Measurements from ENCODE around the gene YAP1. TPM values are rescaled to one million over a fixed set of nuclear protein-coding genes. Genes with fewer than 3 reads are reported as not detected.

The YAP1 gene
- total RNA-seq, 1 donor from 2014 or later: 204 TPM

DNA sequence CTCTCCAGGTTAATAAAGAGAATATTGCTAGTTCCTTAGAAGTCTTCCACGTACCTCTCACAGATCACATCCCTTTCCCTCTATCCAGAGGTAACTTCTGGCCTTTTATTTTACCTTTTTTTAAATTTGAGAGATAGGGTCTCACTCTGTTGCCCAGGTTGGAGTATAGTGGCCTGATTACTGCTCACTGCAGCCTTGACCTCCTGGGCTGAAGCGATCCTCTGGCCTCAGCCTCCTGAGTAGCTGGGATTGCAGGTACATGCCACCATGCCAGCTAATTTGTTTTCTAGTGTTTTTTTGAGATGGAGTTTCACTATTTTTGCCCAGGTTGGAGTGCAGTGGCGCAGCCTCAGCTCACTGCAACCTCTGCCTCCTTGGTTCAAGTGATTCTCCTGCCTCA is 24.4 kb downstream of the YAP1 start:
- H3K27me3 Mint-ChIP-seq: no peaks in the 10 kb centered on the region
- H3K4me3 Mint-ChIP-seq (ENCODE audit: low read depth): no peak overlapping the region
- no peaks in the 10 kb centered on the region for H3K9me3 Mint-ChIP-seq (ENCODE audit: low read depth)
- no peak overlapping the region for H3K27ac Mint-ChIP-seq
- TF ChIP-seq, protein P1, sequence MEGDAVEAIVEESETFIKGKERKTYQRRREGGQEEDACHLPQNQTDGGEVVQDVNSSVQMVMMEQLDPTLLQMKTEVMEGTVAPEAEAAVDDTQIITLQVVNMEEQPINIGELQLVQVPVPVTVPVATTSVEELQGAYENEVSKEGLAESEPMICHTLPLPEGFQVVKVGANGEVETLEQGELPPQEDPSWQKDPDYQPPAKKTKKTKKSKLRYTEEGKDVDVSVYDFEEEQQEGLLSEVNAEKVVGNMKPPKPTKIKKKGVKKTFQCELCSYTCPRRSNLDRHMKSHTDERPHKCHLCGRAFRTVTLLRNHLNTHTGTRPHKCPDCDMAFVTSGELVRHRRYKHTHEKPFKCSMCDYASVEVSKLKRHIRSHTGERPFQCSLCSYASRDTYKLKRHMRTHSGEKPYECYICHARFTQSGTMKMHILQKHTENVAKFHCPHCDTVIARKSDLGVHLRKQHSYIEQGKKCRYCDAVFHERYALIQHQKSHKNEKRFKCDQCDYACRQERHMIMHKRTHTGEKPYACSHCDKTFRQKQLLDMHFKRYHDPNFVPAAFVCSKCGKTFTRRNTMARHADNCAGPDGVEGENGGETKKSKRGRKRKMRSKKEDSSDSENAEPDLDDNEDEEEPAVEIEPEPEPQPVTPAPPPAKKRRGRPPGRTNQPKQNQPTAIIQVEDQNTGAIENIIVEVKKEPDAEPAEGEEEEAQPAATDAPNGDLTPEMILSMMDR (IDR thresholded peaks at IDR 0.05; ENCODE audit: unreplicated experiment): no peak
- no peak for DNase-seq (ENCODE audit: low spot score, unreplicated experiment)
- peaks cover 27% of the 10 kb centered on the region for H3K36me3 Mint-ChIP-seq (ENCODE audit: insufficient read depth)
- peaks cover 39% of the 10 kb centered on the region for H3K4me1 Mint-ChIP-seq (ENCODE audit: low read depth)

DNA sequence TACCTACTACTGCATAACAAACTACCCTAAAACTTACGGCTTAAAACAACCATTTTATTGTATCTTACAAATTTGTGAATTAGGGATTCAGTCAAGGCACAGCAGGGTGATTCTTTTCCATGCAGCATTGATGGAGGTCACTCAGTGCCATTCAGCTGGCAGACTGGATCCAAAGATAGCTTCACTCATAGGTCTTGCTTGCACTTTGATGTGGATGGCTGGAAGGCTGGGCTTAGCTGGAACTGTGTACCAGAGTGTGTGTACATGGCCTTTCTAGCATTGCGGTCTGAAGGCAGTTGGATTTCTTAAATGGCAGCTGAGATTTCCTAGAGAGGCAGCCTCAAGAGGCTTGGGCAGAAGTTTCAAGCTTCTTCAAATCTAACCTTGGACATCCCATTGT is 25.0 kb downstream of the YAP1 start:
- peaks cover 40% of the 10 kb centered on the region for H3K4me1 Mint-ChIP-seq (ENCODE audit: low read depth)
- H3K27me3 Mint-ChIP-seq: no peaks in the 10 kb centered on the region
- no peak overlapping the region for H3K27ac Mint-ChIP-seq
- no peak overlapping the region for H3K4me3 Mint-ChIP-seq (ENCODE audit: low read depth)
- DNase-seq (ENCODE audit: low spot score, unreplicated experiment): no peak
- peaks cover 25% of the 10 kb centered on the region for H3K36me3 Mint-ChIP-seq (ENCODE audit: insufficient read depth)
- TF ChIP-seq, protein P1 (IDR thresholded peaks at IDR 0.05; ENCODE audit: unreplicated experiment): no peak
- H3K9me3 Mint-ChIP-seq (ENCODE audit: low read depth): no peaks in the 10 kb centered on the region

DNA sequence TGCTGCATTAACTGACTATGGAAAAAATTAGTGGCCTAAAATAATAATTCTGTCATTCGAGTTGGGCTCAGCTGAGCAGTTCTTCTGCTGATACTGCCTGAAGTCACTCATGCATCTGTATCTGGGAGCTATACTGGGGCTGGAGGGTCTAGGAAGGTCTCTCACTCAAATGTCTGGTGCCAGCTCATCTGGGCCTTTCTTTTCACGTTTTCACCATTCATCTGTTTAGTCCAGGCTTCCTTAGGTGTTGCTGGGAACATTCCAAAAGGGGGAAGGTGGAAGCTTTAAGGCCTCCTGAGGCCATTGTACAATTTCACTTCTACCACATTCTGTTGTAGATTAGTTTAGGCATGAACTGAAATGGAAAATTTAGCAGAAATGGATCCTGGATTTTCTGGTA is 28.0 kb downstream of the YAP1 start:
- Mint-ChIP-seq H3K4me1 (ENCODE audit: low read depth) (peaks cover 41% of the 10 kb centered on the region), H3K9me3 (ENCODE audit: low read depth) (no peaks in the 10 kb centered on the region), H3K27me3 (no peaks in the 10 kb centered on the region), H3K36me3 (ENCODE audit: insufficient read depth) (peaks cover 17% of the 10 kb centered on the region), H3K4me3 (ENCODE audit: low read depth) (no peak overlapping the region), H3K27ac (no peak overlapping the region)
- TF ChIP-seq, protein P1 (IDR thresholded peaks at IDR 0.05; ENCODE audit: unreplicated experiment): no peak
- DNase-seq (ENCODE audit: low spot score, unreplicated experiment): no peak

DNA sequence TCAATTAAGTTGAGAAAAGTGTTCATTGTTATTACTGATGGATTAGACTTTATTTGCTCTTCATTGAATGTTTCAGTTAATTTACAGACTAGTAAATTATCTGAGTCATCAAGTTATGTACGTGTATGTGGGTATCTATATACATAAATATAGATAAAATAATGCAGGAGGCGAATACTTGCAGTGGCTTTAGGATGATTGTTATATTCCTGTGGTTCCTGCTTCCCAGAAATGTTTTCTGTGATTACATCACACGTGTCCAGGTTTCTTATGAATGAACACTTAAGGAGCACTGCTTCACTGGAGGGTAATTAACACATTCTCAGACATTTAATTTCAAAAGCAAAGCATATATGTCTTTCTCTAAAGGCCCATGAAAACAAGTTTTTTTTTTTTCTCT is 28.4 kb downstream of the YAP1 start:
- no peaks in the 10 kb centered on the region for H3K27me3 Mint-ChIP-seq
- no peaks in the 10 kb centered on the region for H3K9me3 Mint-ChIP-seq (ENCODE audit: low read depth)
- peaks cover 44% of the 10 kb centered on the region for H3K4me1 Mint-ChIP-seq (ENCODE audit: low read depth)
- peak overlapping the region; percentile 69 for H3K27ac Mint-ChIP-seq
- no peak overlapping the region for H3K4me3 Mint-ChIP-seq (ENCODE audit: low read depth)
- H3K36me3 Mint-ChIP-seq (ENCODE audit: insufficient read depth): peaks cover 17% of the 10 kb centered on the region
- TF ChIP-seq, protein P1 (IDR thresholded peaks at IDR 0.05; ENCODE audit: unreplicated experiment): no peak
- DNase-seq (ENCODE audit: low spot score, unreplicated experiment): no peak

DNA sequence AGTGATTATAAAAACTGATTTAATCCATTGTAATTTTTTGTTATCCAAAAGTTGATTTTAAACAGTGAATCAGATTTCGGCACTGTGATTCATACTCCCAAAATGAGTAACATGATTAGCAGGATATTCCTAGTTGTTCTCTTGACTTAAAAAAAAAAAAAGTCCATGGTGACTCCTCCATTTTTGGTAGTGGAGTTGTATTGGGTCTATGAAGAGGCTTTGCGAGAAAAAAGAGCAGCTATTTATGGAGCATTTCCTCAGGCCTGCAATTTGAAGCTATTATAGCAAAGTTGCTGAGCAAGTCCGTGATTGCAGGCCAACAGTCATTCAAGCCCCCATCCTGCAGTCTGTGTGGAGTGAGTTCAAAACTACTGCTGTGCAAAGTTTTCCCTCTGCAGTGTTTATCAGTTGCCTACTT is 28.8 kb downstream of the YAP1 start:
- H3K4me3 Mint-ChIP-seq (ENCODE audit: low read depth): peak overlapping the region; percentile 35

More for the DNA sequence above, 28.8 kb downstream of the YAP1 start:
- Mint-ChIP-seq H3K27me3 (no peaks in the 10 kb centered on the region), H3K4me1 (ENCODE audit: low read depth) (peaks cover 44% of the 10 kb centered on the region), H3K27ac (peak overlapping the region; percentile 69), H3K9me3 (ENCODE audit: low read depth) (no peaks in the 10 kb centered on the region), H3K36me3 (ENCODE audit: insufficient read depth) (peaks cover 14% of the 10 kb centered on the region)
- TF ChIP-seq, protein P1 (IDR thresholded peaks at IDR 0.05; ENCODE audit: unreplicated experiment): no peak
- DNase-seq (ENCODE audit: low spot score, unreplicated experiment): no peak
